ENCODE results near the gene OIT3. TPM values are rescaled to one million over a fixed set of nuclear protein-coding genes. Genes with fewer than 3 reads are reported as not detected.

The OIT3 gene
- polyA plus RNA-seq, 2 of the 4 experiments (the other 2 are of a cell fraction), result 0.06 to 0.08 TPM

GRCh38 chr10:72862957-72863356 lies 30.6 kb upstream of the OIT3 start:
- no peak for TF ChIP-seq NPAS2 (CRISPR knock-in tag; IDR thresholded peaks at IDR 0.05; ENCODE audit: borderline replicate concordance)
- TF ChIP-seq ZSCAN20 (CRISPR knock-in tag; IDR thresholded peaks at IDR 0.05), result no peak
- no peak for TF ChIP-seq PBX3 (IDR thresholded peaks at IDR 0.05)
- TF ChIP-seq NFE2L2 (conservative IDR thresholded peaks at IDR 0.05; ENCODE audit: low read length), result no peak
- no peak for TF ChIP-seq HES2 (IDR thresholded peaks at IDR 0.05)
- no peak for TF ChIP-seq BHLHE40 (IDR thresholded peaks at IDR 0.05; ENCODE audit: low read depth, low read length)
- TF ChIP-seq HOXB13 (CRISPR knock-in tag; IDR thresholded peaks at IDR 0.05; ENCODE audit: low read depth), result no peak
- TF ChIP-seq, protein P1, sequence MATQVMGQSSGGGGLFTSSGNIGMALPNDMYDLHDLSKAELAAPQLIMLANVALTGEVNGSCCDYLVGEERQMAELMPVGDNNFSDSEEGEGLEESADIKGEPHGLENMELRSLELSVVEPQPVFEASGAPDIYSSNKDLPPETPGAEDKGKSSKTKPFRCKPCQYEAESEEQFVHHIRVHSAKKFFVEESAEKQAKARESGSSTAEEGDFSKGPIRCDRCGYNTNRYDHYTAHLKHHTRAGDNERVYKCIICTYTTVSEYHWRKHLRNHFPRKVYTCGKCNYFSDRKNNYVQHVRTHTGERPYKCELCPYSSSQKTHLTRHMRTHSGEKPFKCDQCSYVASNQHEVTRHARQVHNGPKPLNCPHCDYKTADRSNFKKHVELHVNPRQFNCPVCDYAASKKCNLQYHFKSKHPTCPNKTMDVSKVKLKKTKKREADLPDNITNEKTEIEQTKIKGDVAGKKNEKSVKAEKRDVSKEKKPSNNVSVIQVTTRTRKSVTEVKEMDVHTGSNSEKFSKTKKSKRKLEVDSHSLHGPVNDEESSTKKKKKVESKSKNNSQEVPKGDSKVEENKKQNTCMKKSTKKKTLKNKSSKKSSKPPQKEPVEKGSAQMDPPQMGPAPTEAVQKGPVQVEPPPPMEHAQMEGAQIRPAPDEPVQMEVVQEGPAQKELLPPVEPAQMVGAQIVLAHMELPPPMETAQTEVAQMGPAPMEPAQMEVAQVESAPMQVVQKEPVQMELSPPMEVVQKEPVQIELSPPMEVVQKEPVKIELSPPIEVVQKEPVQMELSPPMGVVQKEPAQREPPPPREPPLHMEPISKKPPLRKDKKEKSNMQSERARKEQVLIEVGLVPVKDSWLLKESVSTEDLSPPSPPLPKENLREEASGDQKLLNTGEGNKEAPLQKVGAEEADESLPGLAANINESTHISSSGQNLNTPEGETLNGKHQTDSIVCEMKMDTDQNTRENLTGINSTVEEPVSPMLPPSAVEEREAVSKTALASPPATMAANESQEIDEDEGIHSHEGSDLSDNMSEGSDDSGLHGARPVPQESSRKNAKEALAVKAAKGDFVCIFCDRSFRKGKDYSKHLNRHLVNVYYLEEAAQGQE (IDR thresholded peaks at IDR 0.05), result no peak
- TF ChIP-seq FOXS1 (CRISPR knock-in tag; IDR thresholded peaks at IDR 0.05), result no peak
- TF ChIP-seq ESRRA (IDR thresholded peaks at IDR 0.05; ENCODE audit: borderline replicate concordance, low read length), result no peak
- TF ChIP-seq, protein P2, sequence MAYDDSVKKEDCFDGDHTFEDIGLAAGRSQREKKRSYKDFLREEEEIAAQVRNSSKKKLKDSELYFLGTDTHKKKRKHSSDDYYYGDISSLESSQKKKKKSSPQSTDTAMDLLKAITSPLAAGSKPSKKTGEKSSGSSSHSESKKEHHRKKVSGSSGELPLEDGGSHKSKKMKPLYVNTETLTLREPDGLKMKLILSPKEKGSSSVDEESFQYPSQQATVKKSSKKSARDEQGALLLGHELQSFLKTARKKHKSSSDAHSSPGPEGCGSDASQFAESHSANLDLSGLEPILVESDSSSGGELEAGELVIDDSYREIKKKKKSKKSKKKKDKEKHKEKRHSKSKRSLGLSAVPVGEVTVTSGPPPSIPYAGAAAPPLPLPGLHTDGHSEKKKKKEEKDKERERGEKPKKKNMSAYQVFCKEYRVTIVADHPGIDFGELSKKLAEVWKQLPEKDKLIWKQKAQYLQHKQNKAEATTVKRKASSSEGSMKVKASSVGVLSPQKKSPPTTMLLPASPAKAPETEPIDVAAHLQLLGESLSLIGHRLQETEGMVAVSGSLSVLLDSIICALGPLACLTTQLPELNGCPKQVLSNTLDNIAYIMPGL (CRISPR knock-in tag; IDR thresholded peaks at IDR 0.05; ENCODE audit: borderline replicate concordance), result no peak
- TF ChIP-seq SMC3 (IDR thresholded peaks at IDR 0.05), result no peak
- no peak for TF ChIP-seq TP53 (CRISPR knock-in tag; IDR thresholded peaks at IDR 0.05)
- no peak for TF ChIP-seq GATA3 (IDR thresholded peaks at IDR 0.05; ENCODE audit: borderline replicate concordance)
- no peak for TF ChIP-seq E2F6 (IDR thresholded peaks at IDR 0.05; ENCODE audit: borderline replicate concordance, low read depth)
- no peak for TF ChIP-seq CBX8 (IDR thresholded peaks at IDR 0.05)
- TF ChIP-seq FOSB (CRISPR knock-in tag; IDR thresholded peaks at IDR 0.05), result no peak
- TF ChIP-seq ZNF302 (CRISPR knock-in tag; IDR thresholded peaks at IDR 0.05), result no peak
- TF ChIP-seq RNF2 (IDR thresholded peaks at IDR 0.05; ENCODE audit: borderline replicate concordance, low read depth), result no peak
- 52% methylated on average over 2 of the region's 2 CpGs for WGBS (ENCODE audit: missing lambda C conversion rate)
- Histone ChIP-seq H3K4me3 (no peak overlapping the region), H3K4me2 (no peak overlapping the region), H3K27ac (no peak overlapping the region), H3K9me3 (no peaks in the 10 kb centered on the region), H3K4me1 (no peaks in the 10 kb centered on the region)
- no peak for FAIRE-seq
- no peak for ATAC-seq
- POLR2A ChIA-PET, result no interaction called here
- CTCF ChIA-PET, result no interaction called here
- no peak for DNase-seq (ENCODE audit: low read depth in 1 of 2, low spot score in 1 of 2)

All from A549 (cell line).